ENCODE measurements around the gene GNAS.
"Not testable (repeated sequence)": the region's sequence is repeated elsewhere in the genome, so short reads cannot be mapped to it uniquely, and the experiment has no call there.

Gene GNAS

GRCh38 chr20:58927490-58928061 lies 75.1 kb downstream of the GNAS start:
- Histone ChIP-seq H3K9ac (ENCODE audit: low read length in 2 of 2) (no peak overlapping the region), H3K9me3 (ENCODE audit: control insufficient read depth in 2 of 2, low read length in 2 of 2) (no peaks in the 10 kb centered on the region), H3K4me1 (ENCODE audit: control insufficient read depth, insufficient read depth, low read length) (no peaks in the 10 kb centered on the region), H3K27ac (ENCODE audit: low read length) (no peak overlapping the region), H3K36me3 (ENCODE audit: control insufficient read depth in 2 of 2, insufficient read depth in 2 of 2, low read length in 2 of 2) (no peaks in the 10 kb centered on the region), H3K27me3 (ENCODE audit: control insufficient read depth in 1 of 2, insufficient read depth in 2 of 2, low read length in 2 of 2) (no peaks in the 10 kb centered on the region), H3K4me3 (ENCODE audit: low read length in 2 of 2) (no peak overlapping the region)

GRCh38 chr20:58930496-58930895 lies 78.0 kb downstream of the GNAS start:
- Histone ChIP-seq H3K27me3 (ENCODE audit: control insufficient read depth in 1 of 2, insufficient read depth in 2 of 2, low read length in 2 of 2) (no peaks in the 10 kb centered on the region), H3K4me1 (ENCODE audit: control insufficient read depth, insufficient read depth, low read length) (no peaks in the 10 kb centered on the region)

GRCh38 chr20:58932170-58932569 lies 79.7 kb downstream of the GNAS start:
- Histone ChIP-seq H3K36me3 (ENCODE audit: control insufficient read depth in 2 of 2, insufficient read depth in 2 of 2, low read length in 2 of 2) (no peaks in the 10 kb centered on the region), H3K27me3 (ENCODE audit: control insufficient read depth in 1 of 2, insufficient read depth in 2 of 2, low read length in 2 of 2) (no peaks in the 10 kb centered on the region), H3K9ac (ENCODE audit: low read length in 2 of 2) (no peak overlapping the region), H3K4me3 (ENCODE audit: low read length in 2 of 2) (no peak overlapping the region), H3K9me3 (ENCODE audit: control insufficient read depth in 2 of 2, low read length in 2 of 2) (peaks cover 0 to 3% of the 10 kb centered on the region in 2 donors), H3K4me1 (ENCODE audit: control insufficient read depth, insufficient read depth, low read length) (no peaks in the 10 kb centered on the region), H3K27ac (ENCODE audit: low read length) (no peak overlapping the region)

More at GRCh38 chr20:58930496-58930895, 78.0 kb downstream of the GNAS start:
- Histone ChIP-seq H3K27ac (ENCODE audit: low read length) (no peak overlapping the region), H3K9me3 (ENCODE audit: control insufficient read depth in 2 of 2, low read length in 2 of 2) (no peaks in the 10 kb centered on the region), H3K4me3 (ENCODE audit: low read length in 2 of 2) (no peak overlapping the region), H3K36me3 (ENCODE audit: control insufficient read depth in 2 of 2, insufficient read depth in 2 of 2, low read length in 2 of 2) (no peaks in the 10 kb centered on the region), H3K9ac (ENCODE audit: low read length in 2 of 2) (no peak overlapping the region)

GRCh38 chr20:58938078-58938477 lies 85.6 kb downstream of the GNAS start:
- H3K27ac ChIP-seq (ENCODE audit: low read length): no peak overlapping the region
- peaks cover 0 to 3% of the 10 kb centered on the region in 2 donors for H3K9me3 ChIP-seq (ENCODE audit: control insufficient read depth in 2 of 2, low read length in 2 of 2)
- no peaks in the 10 kb centered on the region for H3K36me3 ChIP-seq (ENCODE audit: control insufficient read depth in 2 of 2, insufficient read depth in 2 of 2, low read length in 2 of 2)
- no peak overlapping the region for H3K9ac ChIP-seq (ENCODE audit: low read length in 2 of 2)
- no peaks in the 10 kb centered on the region for H3K27me3 ChIP-seq (ENCODE audit: control insufficient read depth in 1 of 2, insufficient read depth in 2 of 2, low read length in 2 of 2)
- no peaks in the 10 kb centered on the region for H3K4me1 ChIP-seq (ENCODE audit: control insufficient read depth, insufficient read depth, low read length)
- no peak overlapping the region for H3K4me3 ChIP-seq (ENCODE audit: low read length in 2 of 2)

GRCh38 chr20:58938541-58938940 lies 86.0 kb downstream of the GNAS start:
- Histone ChIP-seq H3K4me1 (ENCODE audit: control insufficient read depth, insufficient read depth, low read length) (no peaks in the 10 kb centered on the region), H3K27ac (ENCODE audit: low read length) (no peak overlapping the region), H3K36me3 (ENCODE audit: control insufficient read depth in 2 of 2, insufficient read depth in 2 of 2, low read length in 2 of 2) (no peaks in the 10 kb centered on the region), H3K4me3 (ENCODE audit: low read length in 2 of 2) (no peak overlapping the region), H3K27me3 (ENCODE audit: control insufficient read depth in 1 of 2, insufficient read depth in 2 of 2, low read length in 2 of 2) (no peaks in the 10 kb centered on the region), H3K9ac (ENCODE audit: low read length in 2 of 2) (no peak overlapping the region), H3K9me3 (ENCODE audit: control insufficient read depth in 2 of 2, low read length in 2 of 2) (peaks cover 0 to 3% of the 10 kb centered on the region in 2 donors)

- H3K4me3 ChIP-seq (ENCODE audit: low read length in 2 of 2): no peak overlapping the region
- no peak overlapping the region for H3K27ac ChIP-seq (ENCODE audit: low read length)
- no peaks in the 10 kb centered on the region for H3K36me3 ChIP-seq (ENCODE audit: control insufficient read depth in 2 of 2, insufficient read depth in 2 of 2, low read length in 2 of 2)
- H3K27me3 ChIP-seq (ENCODE audit: control insufficient read depth in 1 of 2, insufficient read depth in 2 of 2, low read length in 2 of 2): no peaks in the 10 kb centered on the region
- H3K4me1 ChIP-seq (ENCODE audit: control insufficient read depth, insufficient read depth, low read length): no peaks in the 10 kb centered on the region
- no peaks in the 10 kb centered on the region for H3K9me3 ChIP-seq (ENCODE audit: control insufficient read depth in 2 of 2, low read length in 2 of 2)
- no peak overlapping the region for H3K9ac ChIP-seq (ENCODE audit: low read length in 2 of 2)
These were observed 89.0 kb downstream of the GNAS start for GRCh38 chr20:58941471-58941870.

- no peak overlapping the region for H3K4me3 ChIP-seq (ENCODE audit: low read length in 2 of 2)
- no peak overlapping the region for H3K27ac ChIP-seq (ENCODE audit: low read length)
- H3K9ac ChIP-seq (ENCODE audit: low read length in 2 of 2): no peak overlapping the region
- no peaks in the 10 kb centered on the region for H3K4me1 ChIP-seq (ENCODE audit: control insufficient read depth, insufficient read depth, low read length)
- no peaks in the 10 kb centered on the region for H3K36me3 ChIP-seq (ENCODE audit: control insufficient read depth in 2 of 2, insufficient read depth in 2 of 2, low read length in 2 of 2)
- no peaks in the 10 kb centered on the region for H3K9me3 ChIP-seq (ENCODE audit: control insufficient read depth in 2 of 2, low read length in 2 of 2)
- H3K27me3 ChIP-seq (ENCODE audit: control insufficient read depth in 1 of 2, insufficient read depth in 2 of 2, low read length in 2 of 2): no peaks in the 10 kb centered on the region
These were observed 90.0 kb downstream of the GNAS start for GRCh38 chr20:58942549-58942948.

- Histone ChIP-seq H3K4me1 (ENCODE audit: control insufficient read depth, insufficient read depth, low read length) (no peaks in the 10 kb centered on the region), H3K9ac (ENCODE audit: low read length in 2 of 2) (no peak overlapping the region), H3K36me3 (ENCODE audit: control insufficient read depth in 2 of 2, insufficient read depth in 2 of 2, low read length in 2 of 2) (no peaks in the 10 kb centered on the region), H3K27ac (ENCODE audit: low read length) (no peak overlapping the region), H3K4me3 (ENCODE audit: low read length in 2 of 2) (no peak overlapping the region), H3K27me3 (ENCODE audit: control insufficient read depth in 1 of 2, insufficient read depth in 2 of 2, low read length in 2 of 2) (no peaks in the 10 kb centered on the region), H3K9me3 (ENCODE audit: control insufficient read depth in 2 of 2, low read length in 2 of 2) (no peaks in the 10 kb centered on the region)
These were observed 92.1 kb downstream of the GNAS start for GRCh38 chr20:58944610-58945009.

- Histone ChIP-seq H3K9ac (ENCODE audit: low read length in 2 of 2) (no peak overlapping the region), H3K27ac (ENCODE audit: low read length) (no peak overlapping the region), H3K9me3 (ENCODE audit: control insufficient read depth in 2 of 2, low read length in 2 of 2) (no peaks in the 10 kb centered on the region), H3K36me3 (ENCODE audit: control insufficient read depth in 2 of 2, insufficient read depth in 2 of 2, low read length in 2 of 2) (no peaks in the 10 kb centered on the region), H3K27me3 (ENCODE audit: control insufficient read depth in 1 of 2, insufficient read depth in 2 of 2, low read length in 2 of 2) (no peaks in the 10 kb centered on the region), H3K4me3 (ENCODE audit: low read length in 2 of 2) (no peak overlapping the region), H3K4me1 (ENCODE audit: control insufficient read depth, insufficient read depth, low read length) (no peaks in the 10 kb centered on the region)
These were observed 93.6 kb downstream of the GNAS start for GRCh38 chr20:58945965-58946631.

- H3K36me3 ChIP-seq (ENCODE audit: control insufficient read depth in 2 of 2, insufficient read depth in 2 of 2, low read length in 2 of 2); H3K4me3 ChIP-seq (ENCODE audit: low read length in 2 of 2); H3K9ac ChIP-seq (ENCODE audit: low read length in 2 of 2); H3K27me3 ChIP-seq (ENCODE audit: control insufficient read depth in 1 of 2, insufficient read depth in 2 of 2, low read length in 2 of 2); H3K27ac ChIP-seq (ENCODE audit: low read length); H3K9me3 ChIP-seq (ENCODE audit: control insufficient read depth in 2 of 2, low read length in 2 of 2); H3K4me1 ChIP-seq (ENCODE audit: control insufficient read depth, insufficient read depth, low read length): not testable (repeated sequence)
These were observed 95.4 kb downstream of the GNAS start for GRCh38 chr20:58947797-58948388.

- H3K9ac ChIP-seq (ENCODE audit: low read length in 2 of 2): no peak overlapping the region
- no peaks in the 10 kb centered on the region for H3K27me3 ChIP-seq (ENCODE audit: control insufficient read depth in 1 of 2, insufficient read depth in 2 of 2, low read length in 2 of 2)
- no peaks in the 10 kb centered on the region for H3K4me1 ChIP-seq (ENCODE audit: control insufficient read depth, insufficient read depth, low read length)
- H3K27ac ChIP-seq (ENCODE audit: low read length): no peak overlapping the region
- no peaks in the 10 kb centered on the region for H3K9me3 ChIP-seq (ENCODE audit: control insufficient read depth in 2 of 2, low read length in 2 of 2)
- H3K4me3 ChIP-seq (ENCODE audit: low read length in 2 of 2): no peak overlapping the region
- H3K36me3 ChIP-seq (ENCODE audit: control insufficient read depth in 2 of 2, insufficient read depth in 2 of 2, low read length in 2 of 2): no peaks in the 10 kb centered on the region
These were observed 98.1 kb downstream of the GNAS start for GRCh38 chr20:58950603-58951002.
